IPS-18a (cell line): ENCODE measurements around the gene NUAK1.

ENCODE experiments used
- H3K27ac ChIP-seq: one replicate; pipeline ENCODE4 v1.5.1; 2013; ENCODE audit warnings: low read length
- H3K27me3 ChIP-seq: one replicate; pipeline ENCODE4 v1.6.1; 2013; ENCODE audit warnings: mild to moderate bottlenecking, low read length; ENCODE audit not compliant: control insufficient read depth, insufficient read depth
- H3K36me3 ChIP-seq: one replicate; pipeline ENCODE4 v1.6.1; 2013; ENCODE audit warnings: low read depth, low read length; ENCODE audit not compliant: control insufficient read depth
- H3K4me1 ChIP-seq: one replicate; pipeline ENCODE4 v1.6.1; 2013; ENCODE audit warnings: low read depth, low read length; ENCODE audit not compliant: control insufficient read depth
- H3K4me3 ChIP-seq: one replicate; pipeline ENCODE4 v1.5.1; 2013; ENCODE audit warnings: low read length
- H3K9ac ChIP-seq: one replicate; pipeline ENCODE4 v1.6.1; 2013; ENCODE audit warnings: mild to moderate bottlenecking, low read length, moderate library complexity
- H3K9me3 ChIP-seq: one replicate; pipeline ENCODE4 v1.6.1; 2013; ENCODE audit warnings: low read depth, low read length; ENCODE audit not compliant: control insufficient read depth

Gene NUAK1

DNA sequence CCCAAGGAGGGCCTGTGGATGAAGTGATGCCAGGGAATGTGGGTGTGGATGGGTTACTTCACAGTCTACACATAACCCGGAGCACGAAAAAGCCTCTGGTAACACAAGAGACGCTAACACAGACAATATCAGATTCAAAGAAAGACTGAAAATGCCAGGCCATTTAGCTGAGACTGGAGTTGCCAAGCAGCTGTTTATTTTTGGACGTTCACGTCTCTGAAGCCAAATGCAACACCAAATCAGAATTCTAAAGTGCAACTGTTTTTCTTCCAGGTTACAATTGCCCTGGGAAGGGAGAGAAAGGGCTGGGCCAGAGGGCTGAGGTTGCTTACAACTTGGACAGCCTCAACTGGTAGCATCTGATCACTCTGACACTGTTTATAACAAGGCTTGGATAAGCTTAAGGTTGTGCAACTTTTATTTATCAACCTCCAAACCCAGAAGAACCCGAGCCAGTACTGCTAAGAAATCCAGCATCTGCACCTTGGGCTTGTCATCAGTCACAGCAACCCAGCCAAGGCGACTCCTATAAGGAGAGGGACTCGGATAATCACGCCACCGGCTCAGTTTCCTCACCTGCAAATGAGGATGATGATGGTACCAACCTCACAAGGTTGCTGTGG lies 24.8 kb downstream of the NUAK1 start:
- peaks cover 39% of the 10 kb centered on the region for H3K4me1 ChIP-seq
- no peak overlapping the region for H3K27ac ChIP-seq
- H3K27me3 ChIP-seq: no peaks in the 10 kb centered on the region

DNA sequence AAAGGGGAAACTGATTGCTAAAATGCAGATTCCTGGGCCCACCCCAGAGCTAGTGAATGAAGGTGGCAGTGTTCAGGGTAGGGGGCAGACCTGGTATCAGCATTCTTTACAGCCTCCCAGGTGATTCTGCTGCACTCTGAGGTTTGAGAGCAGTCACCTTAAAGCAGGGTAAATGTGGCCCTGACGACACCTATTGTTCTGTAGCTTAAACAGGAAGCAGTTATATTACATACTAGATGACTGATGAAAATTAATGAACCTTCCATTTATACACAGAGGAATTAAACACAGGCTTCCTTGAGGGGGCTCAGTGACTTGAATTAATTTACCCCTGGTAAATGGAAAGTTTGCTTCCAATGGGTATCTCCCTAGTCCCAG lies 25.3 kb downstream of the NUAK1 start:
- Histone ChIP-seq H3K4me1 (peaks cover 44% of the 10 kb centered on the region), H3K27me3 (no peaks in the 10 kb centered on the region), H3K9me3 (no peaks in the 10 kb centered on the region), H3K9ac (no peak overlapping the region), H3K4me3 (no peak overlapping the region), H3K36me3 (no peaks in the 10 kb centered on the region), H3K27ac (no peak overlapping the region)

More for the DNA sequence above, 24.8 kb downstream of the NUAK1 start:
- no peak overlapping the region for H3K9ac ChIP-seq
- no peak overlapping the region for H3K4me3 ChIP-seq
- no peaks in the 10 kb centered on the region for H3K36me3 ChIP-seq
- no peaks in the 10 kb centered on the region for H3K9me3 ChIP-seq

DNA sequence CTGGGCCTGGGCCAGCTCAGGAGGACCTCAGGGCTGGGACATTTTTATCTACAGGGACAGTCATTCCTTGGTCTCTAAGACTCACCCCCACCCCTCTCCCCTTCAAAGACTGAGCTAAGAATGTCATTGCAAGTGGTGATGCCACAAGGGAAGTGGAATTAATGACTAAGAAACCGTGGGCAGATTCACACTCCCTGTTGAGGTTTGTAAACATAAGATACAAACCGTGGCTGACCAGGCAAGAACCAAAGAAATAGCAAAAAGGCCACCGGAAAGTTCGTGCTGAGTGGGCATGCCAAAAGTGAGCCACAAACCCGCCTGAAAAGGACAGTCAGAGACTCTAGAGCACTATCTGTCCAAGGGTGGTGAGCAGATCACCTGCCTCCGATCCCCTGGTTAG lies 25.7 kb downstream of the NUAK1 start:
- no peak overlapping the region for H3K4me3 ChIP-seq
- no peak overlapping the region for H3K9ac ChIP-seq

DNA sequence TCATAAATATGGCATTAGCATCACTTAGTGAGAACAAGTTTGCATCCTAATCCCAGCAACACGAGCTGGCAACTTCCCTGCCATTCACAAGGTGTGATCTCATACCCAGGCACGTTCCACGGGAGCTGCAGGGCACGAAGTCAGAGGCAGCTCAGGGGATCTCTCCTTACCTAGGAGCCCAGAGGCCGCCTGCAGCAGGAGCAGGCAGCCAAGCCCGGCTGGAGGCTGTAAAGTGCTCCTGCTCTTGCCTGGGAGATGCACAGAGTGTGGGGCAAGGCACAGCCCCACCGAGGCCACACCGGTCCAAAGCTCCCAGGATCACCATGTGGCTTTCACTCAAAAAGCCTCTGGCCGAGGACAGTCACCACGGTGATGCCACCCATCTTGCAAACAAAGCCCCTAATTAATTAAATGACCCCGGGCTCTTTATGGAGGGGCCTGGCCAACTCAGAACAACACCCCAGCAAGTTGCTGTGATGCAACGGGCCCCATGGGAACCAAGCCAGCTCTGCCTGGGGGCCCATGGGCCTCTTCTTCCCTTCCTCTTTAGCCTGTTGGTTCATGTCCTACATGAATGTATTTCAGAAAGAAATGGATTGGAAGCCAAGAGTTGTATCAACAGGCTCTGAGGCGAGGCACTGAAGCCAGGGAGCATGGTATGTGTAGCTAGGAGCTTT lies 26.5 kb downstream of the NUAK1 start:
- no peak overlapping the region for H3K9ac ChIP-seq
- H3K9me3 ChIP-seq: no peaks in the 10 kb centered on the region
- H3K27ac ChIP-seq: no peak overlapping the region
- H3K36me3 ChIP-seq: no peaks in the 10 kb centered on the region
- no peak overlapping the region for H3K4me3 ChIP-seq
- H3K4me1 ChIP-seq: peaks cover 54% of the 10 kb centered on the region
- H3K27me3 ChIP-seq: no peaks in the 10 kb centered on the region

More for the DNA sequence above, 25.7 kb downstream of the NUAK1 start:
- H3K4me1 ChIP-seq: peaks cover 46% of the 10 kb centered on the region
- H3K27me3 ChIP-seq: no peaks in the 10 kb centered on the region
- no peak overlapping the region for H3K27ac ChIP-seq
- no peaks in the 10 kb centered on the region for H3K9me3 ChIP-seq
- no peaks in the 10 kb centered on the region for H3K36me3 ChIP-seq

DNA sequence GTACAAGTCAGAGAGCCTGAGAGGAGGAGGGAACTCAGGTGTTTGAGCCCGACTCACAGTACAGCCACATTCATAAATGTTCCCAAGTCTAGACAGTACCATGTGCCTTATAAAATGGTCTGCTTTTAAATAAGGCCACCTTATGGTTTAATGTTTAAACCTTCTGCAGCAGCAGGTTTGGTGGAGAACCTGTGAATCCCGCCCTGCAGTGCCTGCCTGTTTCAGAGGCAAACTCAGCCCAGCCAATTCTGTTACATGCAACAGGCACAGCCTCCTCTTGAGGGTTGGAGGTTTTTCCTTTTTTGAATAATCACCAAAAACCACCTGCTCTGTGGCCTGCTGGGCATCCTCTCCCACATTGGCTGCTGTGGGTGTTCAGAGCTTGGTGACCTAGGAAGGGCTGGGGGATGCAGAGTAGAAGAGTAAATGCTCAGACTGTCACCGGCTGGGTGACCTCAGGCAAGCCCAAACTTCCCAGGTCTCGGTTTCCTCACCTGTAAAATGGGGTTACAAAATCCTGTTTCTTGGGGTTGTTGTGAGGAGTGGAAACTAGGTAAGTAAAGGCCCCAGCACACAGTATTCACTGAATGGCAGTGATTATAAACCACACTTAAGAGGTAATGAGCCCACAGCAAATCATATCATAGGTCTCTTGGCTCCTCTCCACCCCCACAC lies 28.0 kb downstream of the NUAK1 start:
- H3K27ac ChIP-seq: no peak overlapping the region
- H3K4me3 ChIP-seq: no peak overlapping the region
- H3K36me3 ChIP-seq: peaks cover 2% of the 10 kb centered on the region
- no peaks in the 10 kb centered on the region for H3K9me3 ChIP-seq
- H3K27me3 ChIP-seq: no peaks in the 10 kb centered on the region
- peaks cover 66% of the 10 kb centered on the region for H3K4me1 ChIP-seq
- H3K9ac ChIP-seq: no peak overlapping the region

DNA sequence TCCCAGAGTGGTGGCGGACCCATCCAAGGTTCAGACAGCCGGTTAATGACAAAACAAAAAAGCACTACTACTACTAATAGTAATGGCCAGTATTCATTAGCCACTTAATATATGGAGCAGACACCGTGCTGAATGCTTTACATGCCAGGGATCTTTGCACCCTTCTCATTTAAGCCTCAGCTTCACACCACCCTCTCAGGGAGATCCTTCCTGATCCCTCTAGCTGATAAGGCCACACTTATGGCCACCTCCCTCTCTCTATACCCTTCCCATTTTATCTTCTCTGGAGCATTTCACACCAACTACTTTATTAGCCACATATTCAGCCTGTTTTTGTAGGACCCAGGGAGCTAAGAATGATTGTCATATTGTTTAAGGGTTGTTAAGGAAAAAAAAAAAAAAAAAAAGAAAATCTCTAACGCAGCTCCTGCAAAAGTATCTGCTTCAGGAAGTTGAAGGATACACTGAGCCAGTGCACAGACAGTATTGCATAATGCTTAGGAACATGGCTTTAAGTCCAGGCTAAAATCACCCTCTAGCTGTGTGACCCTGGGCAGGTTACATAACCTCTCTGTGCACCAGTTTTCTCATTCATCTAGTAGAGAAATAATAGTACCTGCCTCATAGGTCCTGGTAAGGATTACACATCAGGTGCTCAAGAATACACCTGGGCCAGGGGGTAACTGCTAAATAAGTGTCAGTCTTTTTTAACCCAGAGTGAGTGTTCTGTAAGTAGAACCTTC lies 29.4 kb downstream of the NUAK1 start:
- no peak overlapping the region for H3K4me3 ChIP-seq
- H3K9ac ChIP-seq: no peak overlapping the region
- H3K27ac ChIP-seq: no peak overlapping the region
- H3K9me3 ChIP-seq: no peaks in the 10 kb centered on the region
- peaks cover 61% of the 10 kb centered on the region for H3K4me1 ChIP-seq
- no peaks in the 10 kb centered on the region for H3K27me3 ChIP-seq
- peaks cover 4% of the 10 kb centered on the region for H3K36me3 ChIP-seq

DNA sequence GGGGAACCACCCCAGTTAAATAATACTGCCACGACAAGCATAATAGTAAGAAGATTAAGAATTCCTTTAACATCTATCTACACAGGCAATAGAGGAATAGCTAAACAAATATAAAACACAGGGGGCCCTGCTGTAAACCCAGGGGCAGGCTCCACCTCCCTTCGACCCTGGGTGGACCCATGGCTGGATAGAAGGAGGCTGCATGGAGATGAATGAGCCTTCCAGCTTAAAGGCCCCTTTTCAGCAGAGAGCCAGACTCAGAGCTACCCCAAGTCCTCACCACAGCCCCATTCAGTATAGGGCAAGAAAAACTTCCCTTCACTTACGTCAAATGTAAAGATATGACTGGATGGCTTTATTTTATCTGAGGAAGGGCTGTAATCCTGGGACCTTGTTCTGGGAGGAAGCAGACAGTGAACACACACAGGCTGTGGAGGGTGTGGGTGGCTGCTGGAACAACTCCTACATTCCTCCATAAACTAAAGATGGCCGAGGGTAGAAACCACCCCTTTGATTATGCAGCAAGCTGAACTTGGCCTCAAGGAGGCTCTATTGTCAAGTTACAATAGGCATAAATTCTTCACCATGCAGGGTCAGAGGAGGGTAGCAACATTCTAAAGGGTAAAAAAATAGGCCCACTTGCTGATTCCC lies 30.4 kb downstream of the NUAK1 start:
- peak overlapping the region; percentile 65 for H3K27ac ChIP-seq
- peaks cover 4% of the 10 kb centered on the region for H3K36me3 ChIP-seq
- H3K9ac ChIP-seq: no peak overlapping the region
- no peaks in the 10 kb centered on the region for H3K27me3 ChIP-seq
- H3K9me3 ChIP-seq: no peaks in the 10 kb centered on the region
- H3K4me3 ChIP-seq: peak overlapping the region; percentile 29
- H3K4me1 ChIP-seq: peaks cover 58% of the 10 kb centered on the region

DNA sequence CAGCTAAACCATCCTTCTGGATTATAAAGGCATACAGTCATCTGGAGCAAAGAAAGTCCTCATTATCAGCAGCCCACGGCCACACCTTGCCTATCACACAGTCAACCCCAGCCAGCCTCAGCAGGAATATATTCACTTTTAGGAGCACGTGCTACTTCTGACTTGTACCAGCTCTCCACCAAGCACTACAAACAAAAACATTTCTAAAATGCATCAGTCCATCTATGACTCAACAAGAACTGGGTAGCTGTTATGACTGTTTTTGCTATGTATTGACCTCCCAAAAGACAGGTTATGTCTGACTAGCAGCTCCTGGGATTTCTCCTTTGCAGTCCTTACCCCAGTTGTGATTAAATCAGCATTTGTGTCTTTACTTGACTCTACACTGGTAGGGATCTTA lies 31.2 kb downstream of the NUAK1 start:
- Histone ChIP-seq H3K9ac (no peak overlapping the region), H3K4me1 (peaks cover 53% of the 10 kb centered on the region), H3K9me3 (no peaks in the 10 kb centered on the region), H3K27ac (no peak overlapping the region), H3K4me3 (no peak overlapping the region), H3K36me3 (peaks cover 4% of the 10 kb centered on the region), H3K27me3 (no peaks in the 10 kb centered on the region)

DNA sequence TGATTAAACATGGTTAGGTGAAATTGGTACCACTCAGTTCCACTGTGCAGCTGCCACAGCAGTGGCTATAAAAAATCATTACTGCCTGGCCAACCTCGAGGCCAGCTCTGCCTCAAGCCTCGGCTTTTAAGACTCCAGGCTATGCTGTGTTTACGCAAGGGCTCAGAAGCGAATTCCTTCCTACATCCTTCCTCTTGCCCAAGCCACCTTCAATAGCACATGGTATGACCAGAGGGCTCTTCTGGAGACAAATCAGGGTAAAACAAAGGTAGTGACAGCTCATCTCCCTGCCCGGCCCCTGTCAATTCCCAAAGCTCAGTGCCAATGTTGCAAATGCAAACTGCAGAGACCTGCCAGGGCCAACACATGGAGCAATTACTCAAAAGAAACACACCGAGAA lies 31.9 kb downstream of the NUAK1 start:
- H3K27ac ChIP-seq: no peak overlapping the region
- H3K4me3 ChIP-seq: no peak overlapping the region
- H3K9ac ChIP-seq: no peak overlapping the region
- no peaks in the 10 kb centered on the region for H3K9me3 ChIP-seq
- peaks cover 47% of the 10 kb centered on the region for H3K4me1 ChIP-seq
- no peaks in the 10 kb centered on the region for H3K27me3 ChIP-seq
- peaks cover 4% of the 10 kb centered on the region for H3K36me3 ChIP-seq

DNA sequence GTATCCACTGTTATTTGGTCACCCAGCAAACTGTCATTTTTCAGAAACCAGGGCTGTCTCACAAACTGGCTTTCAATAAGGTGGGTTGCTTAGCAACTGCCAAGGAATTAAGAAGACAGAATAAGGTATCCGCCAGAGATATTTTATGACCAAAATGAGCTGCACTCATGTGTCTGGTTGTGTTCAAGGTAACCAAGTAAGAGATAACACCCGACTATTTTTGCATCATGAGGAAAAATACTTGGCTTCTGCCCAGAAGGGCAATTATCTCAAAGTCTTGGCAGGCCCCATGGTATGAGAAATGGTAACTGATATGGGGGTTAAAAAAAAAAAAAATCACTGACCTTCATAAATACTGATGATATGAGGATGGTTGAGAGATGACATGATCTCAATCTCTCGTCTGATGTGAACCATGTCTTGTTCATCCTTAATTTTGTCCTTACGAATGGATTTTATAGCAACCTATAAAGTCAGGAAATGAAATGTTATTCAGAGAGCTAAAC lies 32.6 kb downstream of the NUAK1 start:
- Histone ChIP-seq H3K9ac (no peak overlapping the region), H3K9me3 (no peaks in the 10 kb centered on the region), H3K4me3 (no peak overlapping the region), H3K27me3 (no peaks in the 10 kb centered on the region), H3K4me1 (peaks cover 46% of the 10 kb centered on the region), H3K27ac (no peak overlapping the region), H3K36me3 (peaks cover 4% of the 10 kb centered on the region)

DNA sequence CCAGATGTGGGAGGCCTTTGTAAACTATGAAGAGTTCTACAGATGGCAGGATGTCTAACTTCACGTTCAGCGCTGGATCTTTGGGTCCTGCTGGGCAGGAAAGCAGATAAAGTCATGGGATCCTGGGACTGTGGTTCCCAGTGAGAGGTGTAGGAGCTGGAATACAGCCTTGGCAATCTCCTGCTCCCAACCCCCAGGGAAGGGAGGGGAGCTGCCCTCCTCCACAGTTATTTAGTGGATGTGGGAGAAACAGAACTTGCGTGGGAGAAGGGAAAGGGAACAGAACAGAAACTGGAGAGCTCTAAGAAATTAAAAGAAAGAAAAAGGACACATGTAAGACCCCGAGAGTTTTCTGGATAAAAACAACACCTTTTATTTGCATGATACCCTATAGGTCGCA lies 37.0 kb downstream of the NUAK1 start:
- peaks cover 33% of the 10 kb centered on the region for H3K4me1 ChIP-seq
- H3K9me3 ChIP-seq: no peaks in the 10 kb centered on the region
- peaks cover 4% of the 10 kb centered on the region for H3K36me3 ChIP-seq
- no peak overlapping the region for H3K9ac ChIP-seq
- H3K27ac ChIP-seq: no peak overlapping the region
- H3K27me3 ChIP-seq: no peaks in the 10 kb centered on the region
- H3K4me3 ChIP-seq: no peak overlapping the region
